HG03342 (cell line): ENCODE measurements around the gene RALGPS2.

Experiments used
- ATAC-seq: cut with Tn5 transposase; IDR thresholded peaks from one replicate; pipeline ENCODE4 v1.9.1; 2021; ENCODE audit warnings: mild to moderate bottlenecking, moderate library complexity; ENCODE audit not compliant: unreplicated experiment

Gene RALGPS2, protein sequence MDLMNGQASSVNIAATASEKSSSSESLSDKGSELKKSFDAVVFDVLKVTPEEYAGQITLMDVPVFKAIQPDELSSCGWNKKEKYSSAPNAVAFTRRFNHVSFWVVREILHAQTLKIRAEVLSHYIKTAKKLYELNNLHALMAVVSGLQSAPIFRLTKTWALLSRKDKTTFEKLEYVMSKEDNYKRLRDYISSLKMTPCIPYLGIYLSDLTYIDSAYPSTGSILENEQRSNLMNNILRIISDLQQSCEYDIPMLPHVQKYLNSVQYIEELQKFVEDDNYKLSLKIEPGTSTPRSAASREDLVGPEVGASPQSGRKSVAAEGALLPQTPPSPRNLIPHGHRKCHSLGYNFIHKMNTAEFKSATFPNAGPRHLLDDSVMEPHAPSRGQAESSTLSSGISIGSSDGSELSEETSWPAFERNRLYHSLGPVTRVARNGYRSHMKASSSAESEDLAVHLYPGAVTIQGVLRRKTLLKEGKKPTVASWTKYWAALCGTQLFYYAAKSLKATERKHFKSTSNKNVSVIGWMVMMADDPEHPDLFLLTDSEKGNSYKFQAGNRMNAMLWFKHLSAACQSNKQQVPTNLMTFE

DNA sequence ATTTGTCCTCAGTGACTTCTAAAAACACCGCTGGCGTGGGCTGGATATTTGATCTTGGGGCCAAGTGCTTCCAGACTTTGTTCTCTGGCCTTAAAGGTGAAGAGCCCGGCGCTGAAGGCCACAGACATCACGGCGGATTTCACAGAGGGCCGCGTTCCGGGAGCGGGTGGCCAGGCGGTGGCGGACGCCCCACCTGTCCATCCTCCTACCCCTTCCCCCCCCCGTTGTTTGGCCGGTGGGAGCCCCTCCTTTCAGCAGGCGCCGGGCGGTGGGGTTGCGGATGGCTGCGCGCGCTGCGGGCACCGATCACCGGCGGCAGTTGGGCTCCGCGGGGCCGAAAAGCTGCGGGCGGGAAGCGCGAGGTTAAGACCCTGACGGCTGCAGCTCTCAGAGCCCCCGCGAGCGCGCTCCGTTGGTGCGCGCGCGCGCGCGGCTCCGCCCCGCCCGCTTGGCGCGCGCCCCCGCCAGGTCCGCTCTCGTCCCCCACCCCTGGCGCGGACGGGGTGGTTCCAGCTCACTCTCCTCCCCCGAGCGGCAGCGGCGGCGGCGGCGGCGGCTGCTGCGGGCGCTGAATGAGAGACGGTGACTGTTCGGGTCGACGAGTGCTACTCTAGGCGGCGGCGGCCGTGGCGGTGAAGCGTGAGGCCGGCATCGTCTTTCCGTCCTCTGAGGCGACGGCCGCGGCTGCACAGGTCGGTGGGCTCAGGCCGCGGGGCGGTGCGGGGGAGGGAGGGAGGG lies at the start of gene RALGPS2:
TSS of gene RALGPS2 (plus strand) at position 517 of the 738 bp plus-strand sequence. CDS start 51,521 bp downstream, outside the sequence.
- peak; percentile 52 for ATAC-seq

DNA sequence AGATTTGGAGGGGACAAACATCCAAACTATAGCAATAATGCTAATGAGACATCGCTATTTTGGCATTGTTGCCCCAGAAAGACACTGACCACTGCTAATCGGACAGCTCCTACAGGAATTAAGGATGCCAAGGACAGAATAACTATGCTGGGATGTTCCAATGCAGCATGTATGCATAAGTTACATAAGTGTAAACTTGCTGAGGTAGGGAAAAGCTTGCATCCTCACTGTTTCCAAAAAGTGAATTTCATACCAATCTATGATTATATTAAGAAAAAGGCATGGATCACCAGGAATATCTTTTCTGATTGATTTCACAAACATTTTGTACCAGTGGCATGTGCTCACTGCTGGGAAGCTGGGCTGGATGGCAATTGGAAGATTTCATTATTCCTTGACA lies 45.8 kb upstream of the RALGPS2 start:
- ATAC-seq, result no peak

DNA sequence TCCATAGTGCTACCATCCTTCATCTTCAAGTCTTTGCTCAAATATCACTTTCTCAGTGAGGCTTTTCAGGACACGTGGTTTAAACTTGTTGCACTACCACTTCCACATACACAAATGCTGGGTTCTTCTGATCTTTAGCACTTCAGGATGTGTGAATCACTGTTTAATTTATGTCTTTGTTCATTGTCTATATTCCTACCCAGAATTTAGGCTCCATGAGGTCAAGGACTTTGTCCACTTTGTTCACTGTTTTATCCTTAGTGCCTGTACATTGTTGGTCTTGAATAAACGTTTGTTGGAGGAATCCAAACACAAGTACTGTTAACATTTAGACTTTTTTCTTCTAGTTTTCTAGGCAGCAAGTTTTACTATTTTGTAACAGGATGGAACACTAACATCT lies 42.6 kb upstream of the RALGPS2 start:
- ATAC-seq, result no peak

DNA sequence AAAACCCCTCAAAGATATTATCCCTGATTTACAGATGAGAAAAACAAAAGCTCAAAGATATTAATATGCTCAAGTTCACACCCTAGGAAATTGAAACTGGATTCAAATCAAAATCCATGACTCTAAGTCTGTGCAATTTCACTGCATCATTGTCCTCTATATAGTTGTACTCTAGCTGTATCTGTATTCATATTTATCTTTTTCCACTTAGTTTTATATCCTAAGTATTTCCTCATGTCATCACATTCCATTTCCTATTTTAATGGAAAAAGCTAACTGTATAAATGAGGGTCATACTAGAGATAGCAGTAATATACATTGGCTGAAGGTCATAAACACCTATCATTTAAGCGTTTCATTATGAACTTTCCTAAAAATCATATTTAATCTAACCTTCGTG lies 42.2 kb upstream of the RALGPS2 start:
- no peak for ATAC-seq

DNA sequence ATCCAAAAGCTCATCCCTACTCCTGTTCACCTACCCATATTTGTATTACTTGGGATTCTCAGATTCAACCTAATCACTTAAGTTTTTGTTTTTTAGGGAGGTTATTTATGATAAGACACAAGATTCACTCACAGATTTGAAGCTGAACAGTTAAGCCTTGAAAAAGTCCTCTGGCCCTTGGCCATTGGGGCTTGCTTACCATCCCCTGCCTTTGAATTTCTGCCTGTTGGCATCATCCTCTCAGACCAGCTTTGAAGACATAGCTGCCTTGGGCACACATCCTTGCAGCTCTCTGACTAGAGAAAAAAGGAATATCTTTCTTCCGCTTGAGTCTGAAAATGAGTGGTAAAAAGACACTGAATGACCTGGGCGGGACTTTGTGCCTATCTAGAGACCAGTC lies 41.8 kb upstream of the RALGPS2 start:
- no peak for ATAC-seq

DNA sequence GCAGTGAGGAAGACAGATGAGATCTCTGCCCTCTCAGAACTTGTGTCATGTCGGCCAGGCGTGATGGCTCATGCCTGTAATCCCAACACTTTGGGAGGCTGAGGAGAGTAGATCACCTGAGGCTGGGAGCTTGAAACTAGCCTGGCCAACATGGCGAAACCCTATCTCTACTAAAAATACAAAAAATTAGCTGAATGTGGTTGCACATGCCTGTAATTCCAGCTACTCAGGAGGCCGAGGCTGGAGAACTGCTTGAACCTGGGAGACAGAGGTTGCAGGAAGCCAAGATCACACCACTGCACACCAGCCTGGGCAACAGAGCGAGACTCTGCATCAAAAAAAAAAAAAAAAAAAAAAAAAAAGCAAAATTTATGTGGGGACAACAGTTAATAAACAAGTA lies 40.9 kb upstream of the RALGPS2 start:
- ATAC-seq, result peak; percentile 12

DNA sequence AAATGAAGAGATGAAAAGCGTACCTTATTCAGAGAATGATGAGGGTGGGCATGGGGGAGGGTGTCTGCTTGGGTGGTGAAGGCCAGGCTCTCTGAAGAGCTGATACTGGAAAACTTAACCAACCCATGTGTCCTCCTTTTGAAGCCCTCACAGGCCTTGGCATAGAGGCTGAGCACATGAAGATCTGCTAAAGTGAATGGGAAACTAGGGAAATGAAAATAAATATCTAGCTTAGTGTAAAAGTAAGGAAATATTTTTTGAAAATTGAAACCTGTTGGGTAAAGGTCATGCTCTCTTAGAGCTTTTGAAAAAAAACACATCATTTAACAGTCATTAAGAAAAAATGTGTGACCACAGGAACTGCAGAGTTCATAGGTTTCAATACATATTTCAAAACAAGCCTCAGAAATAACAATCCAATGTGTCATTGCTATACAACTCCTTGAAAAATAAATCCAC lies 40.5 kb upstream of the RALGPS2 start:
- peak; percentile 61 for ATAC-seq

DNA sequence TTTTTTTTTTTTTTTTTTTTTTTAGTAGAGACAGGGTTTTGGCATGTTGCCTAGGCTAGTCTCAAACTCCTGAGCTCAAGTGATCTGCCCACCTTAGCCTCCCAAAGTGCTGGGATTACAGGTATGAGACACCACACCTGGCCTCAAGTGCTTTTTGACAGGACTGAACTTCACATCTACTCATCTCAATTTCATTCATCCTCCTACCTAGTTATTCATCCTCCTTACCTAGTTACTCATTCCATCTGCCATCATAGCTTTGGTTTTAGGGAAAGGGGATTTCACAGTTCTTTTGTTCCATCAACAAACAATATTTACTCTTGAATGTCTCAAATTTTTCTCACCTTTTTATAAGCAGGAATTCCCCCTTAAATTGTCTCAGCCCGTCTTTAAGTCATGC lies 38.6 kb upstream of the RALGPS2 start:
- no peak for ATAC-seq

DNA sequence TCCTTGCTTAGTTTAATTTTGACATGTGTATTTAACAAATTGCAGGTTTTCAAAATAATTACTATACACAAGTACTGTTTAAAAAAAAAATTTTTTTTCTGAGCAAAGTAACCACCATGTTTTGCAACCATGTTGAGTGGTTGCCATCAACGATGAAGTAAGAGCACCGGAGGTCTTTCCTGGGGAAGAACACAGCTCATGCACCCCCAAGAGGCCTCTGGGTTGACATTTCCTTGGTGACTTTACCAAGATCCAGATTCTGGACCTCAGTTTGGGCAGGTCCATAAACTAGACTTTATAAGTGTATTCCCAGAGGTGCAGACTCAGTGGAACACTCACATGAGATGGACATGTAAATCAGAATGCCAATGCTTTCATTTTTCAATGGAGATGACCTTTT lies 36.8 kb upstream of the RALGPS2 start:
- ATAC-seq, result no peak

DNA sequence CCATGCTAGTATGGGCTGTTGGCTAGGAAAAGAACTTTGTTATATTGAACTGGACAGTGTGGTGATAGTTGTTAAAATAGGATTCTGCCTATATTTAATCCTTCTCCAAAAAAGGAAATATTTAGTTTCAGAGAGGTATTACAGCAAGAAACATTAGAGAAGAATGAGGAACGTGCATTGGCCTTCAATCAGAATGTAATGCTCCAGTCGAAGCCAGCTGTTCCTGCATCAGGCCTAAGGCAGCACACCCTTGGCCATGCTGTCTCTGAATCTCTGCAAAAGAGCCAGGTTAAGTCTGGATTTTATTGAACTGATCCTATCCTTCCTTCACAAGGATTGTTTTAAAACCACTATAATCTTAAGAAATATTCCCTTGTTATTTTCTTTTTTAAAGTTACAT lies 35.3 kb upstream of the RALGPS2 start:
- ATAC-seq, result no peak

DNA sequence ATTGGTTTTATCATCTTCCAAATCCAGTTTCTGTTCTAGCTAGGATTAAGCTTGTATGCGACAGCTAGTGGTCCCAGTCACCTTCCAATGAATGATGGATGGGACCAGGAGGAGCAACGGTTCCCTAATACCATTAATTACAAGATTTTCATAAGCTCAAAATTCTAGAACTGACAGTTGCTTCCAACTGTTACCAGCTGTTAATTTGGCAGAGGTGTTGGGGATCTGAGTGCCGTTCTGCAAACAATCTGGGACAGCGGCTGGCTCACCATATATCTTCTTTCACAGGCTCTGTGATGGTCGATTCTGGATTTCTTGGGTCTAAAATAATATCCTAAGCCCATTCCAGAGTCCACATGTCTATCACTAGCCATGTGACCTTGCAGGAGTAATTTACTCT lies 34.5 kb upstream of the RALGPS2 start:
- ATAC-seq, result no peak

DNA sequence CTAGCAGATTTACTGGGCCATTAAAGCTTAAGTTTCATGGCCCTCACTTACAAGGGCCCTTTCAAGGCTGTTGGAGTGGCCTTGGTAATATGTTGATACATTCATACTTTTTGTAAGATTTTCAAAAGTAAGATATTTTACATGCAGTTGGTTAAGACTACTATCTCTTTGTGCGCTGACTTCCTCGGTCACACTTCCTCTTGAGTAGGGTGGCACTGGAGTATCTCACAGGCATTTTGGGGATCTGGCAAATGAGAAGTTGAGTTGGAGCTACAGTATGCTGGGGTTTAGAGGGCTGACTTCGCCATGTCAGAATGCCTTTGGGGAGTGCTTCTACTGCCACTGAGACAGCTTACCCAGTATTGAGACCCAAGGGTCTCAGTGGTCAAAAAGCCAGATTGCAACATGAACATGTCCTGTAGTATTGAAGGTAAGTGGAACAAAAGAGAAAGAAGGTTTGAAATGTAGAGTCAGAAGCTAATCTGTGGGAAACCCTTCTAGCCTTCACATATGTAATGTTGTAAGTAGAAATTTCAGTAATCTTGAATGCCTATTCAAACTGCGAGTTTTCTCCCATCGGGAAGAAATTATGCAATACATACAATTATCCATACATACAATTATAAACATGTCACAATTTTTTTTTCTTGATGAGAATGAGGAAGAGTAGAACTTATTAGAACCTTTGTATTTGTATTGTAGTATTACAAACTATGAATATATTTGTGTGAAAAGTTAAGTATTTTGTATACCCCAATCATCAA lies 32.3 kb upstream of the RALGPS2 start:
- ATAC-seq, result no peak

DNA sequence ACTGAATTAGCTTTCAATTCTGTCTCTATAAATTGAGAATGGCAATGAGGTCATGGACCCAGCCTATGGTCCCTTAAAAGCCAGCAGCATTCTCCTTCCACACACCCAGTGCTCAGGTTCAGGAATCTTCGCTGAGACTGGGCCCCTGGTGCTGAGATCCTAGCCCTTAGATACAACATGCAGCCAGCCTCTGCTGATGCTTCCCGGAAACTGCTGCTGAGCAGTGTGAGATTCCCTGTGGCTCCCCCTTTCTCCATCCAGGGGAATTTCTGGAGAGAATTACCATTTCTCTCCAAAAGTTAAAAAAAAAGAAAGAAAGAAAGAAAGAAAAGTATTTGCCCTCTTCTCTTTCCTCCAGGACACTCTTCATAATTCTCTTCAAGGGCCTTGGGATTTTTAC lies 31.7 kb upstream of the RALGPS2 start:
- no peak for ATAC-seq

DNA sequence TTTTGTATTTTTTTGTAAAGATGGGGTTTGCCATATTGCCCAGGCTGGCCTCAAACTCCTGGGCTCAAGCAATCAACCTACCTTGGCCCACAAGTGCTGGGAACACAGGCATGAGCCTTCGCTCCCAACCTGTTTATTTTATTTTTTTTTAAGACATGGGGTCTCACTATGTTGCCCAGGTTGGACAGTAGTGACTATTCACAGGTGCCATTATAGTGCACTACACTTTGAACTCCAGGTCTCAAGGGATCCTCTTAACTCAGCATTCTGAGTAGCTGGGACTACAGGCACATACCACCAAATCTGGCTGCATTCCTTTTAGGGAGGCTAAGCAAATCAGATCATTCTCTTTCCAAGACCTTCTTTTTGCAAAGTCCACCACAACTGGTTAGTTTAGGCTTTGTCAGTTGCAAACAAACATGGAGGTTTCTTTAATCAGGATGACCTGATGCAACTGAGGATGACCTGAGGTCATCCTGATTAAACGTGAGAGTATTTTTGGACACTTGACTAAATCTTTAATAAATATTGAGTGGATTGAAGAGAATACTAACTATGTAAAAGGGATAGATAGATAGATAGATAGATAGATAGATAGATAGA lies 30.0 kb upstream of the RALGPS2 start:
- ATAC-seq, result no peak

DNA sequence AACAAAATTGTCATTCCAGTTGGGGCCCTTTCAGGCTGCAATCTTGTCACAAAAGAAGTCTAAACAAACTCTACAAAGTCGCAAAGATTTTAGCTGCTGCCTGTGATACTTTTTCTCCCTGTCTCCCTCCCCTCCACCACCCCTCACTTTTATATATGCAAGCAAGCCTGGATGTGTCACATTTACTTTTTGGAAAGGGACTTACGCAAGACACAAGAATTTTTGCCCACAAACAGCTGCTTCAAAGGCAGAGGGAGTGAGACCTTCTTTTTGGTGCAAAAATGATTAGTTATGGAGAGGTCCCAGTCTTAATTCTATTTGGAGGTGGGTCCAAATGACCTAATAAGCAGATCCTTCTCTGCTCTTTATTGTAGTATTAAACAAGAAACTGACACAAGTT lies 22.9 kb upstream of the RALGPS2 start:
- ATAC-seq, result no peak

DNA sequence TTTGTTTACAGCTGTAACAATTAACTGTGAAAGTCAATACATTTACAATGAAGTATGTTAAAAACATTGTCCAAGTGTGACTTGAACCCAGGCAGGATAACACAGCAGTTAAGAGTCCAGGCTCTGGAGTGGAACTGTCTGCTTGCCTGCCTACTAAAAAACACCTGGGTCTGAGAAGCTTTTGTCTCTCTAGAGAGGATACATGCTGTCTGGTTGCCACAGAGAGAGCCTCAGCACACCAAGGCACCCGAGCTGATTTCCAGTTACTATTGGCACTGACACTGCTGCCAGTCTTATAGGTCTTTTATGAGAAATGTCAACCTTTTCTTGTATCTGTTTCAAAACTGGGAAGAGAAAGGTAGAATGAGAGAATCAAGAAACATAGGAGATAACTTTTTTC lies 20.2 kb upstream of the RALGPS2 start:
- no peak for ATAC-seq

DNA sequence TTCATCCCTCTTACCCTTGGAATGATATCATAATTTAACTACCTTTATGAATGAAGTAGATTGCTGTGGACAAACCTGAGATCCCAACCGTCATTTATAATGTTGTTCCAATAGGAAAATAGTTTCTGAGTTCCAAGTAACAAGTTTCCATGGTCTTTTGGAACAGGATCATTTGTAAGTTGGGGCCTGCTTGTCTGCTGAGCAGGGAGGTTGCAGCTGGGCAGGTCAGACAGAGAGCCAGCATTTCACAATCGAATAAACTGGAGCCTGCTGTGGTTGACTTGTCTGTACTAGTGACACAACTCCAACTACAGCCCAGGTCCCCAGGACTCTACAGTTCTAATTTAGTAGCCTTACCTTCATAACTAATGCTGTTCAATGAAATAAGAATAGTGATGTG lies 18.6 kb upstream of the RALGPS2 start:
- ATAC-seq, result no peak

DNA sequence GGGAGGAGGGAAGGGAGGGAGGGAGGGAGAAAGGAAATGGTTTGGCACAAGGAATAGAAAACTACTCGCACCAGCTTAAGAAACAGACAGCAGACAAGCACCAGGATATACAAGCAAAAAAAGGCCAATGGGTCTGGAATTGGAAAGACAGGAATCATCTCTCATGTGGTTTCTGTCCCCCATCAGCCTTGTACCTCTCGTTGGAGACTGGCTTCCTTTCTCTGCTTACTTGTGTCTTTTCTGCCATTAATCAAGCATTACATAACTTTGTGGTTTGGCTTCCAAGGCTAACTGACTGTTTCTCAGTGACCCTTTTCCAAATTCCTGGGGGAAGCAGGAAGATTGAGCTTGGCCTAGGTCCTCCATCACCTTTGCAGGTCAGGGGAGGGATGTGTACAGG lies 11.8 kb upstream of the RALGPS2 start:
- ATAC-seq, result no peak

DNA sequence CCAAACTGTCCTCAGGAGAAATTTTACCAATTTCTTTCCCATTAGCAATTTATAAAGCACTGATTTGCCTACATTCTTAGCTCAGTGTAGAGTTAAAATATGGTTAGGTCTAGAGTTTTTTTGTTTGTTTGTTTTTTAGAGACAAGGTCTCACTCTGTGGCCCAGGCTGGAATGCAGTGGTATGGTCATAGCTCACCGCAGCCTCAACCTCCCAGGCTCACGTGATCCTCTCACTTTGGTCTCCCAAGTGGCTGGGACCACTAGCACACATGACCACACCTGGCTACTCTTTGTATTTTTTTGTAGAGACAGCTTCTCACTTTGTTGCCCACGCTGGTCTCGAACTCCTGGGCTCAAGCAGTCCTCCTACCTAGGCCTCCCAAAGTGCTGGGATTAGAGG lies 10.6 kb upstream of the RALGPS2 start:
- ATAC-seq, result no peak

DNA sequence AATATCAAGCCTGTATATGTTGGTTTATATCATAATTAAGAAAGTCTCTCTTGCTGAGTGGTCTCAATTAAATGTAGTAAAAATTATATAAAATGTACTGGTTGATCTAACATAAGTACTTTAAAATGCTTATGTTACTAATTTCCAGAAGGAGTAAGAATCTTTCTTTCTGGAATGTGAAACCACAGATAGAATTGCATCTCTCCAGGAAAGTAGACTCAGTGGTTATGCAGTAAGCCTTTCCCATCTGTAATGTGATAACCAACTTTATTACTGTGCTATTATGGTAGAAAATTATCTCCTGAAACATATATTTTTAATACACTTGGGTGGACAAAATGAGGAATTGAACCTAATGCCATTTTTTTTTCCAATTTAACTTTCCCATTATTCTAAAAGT lies 8.9 kb upstream of the RALGPS2 start:
- ATAC-seq, result no peak

DNA sequence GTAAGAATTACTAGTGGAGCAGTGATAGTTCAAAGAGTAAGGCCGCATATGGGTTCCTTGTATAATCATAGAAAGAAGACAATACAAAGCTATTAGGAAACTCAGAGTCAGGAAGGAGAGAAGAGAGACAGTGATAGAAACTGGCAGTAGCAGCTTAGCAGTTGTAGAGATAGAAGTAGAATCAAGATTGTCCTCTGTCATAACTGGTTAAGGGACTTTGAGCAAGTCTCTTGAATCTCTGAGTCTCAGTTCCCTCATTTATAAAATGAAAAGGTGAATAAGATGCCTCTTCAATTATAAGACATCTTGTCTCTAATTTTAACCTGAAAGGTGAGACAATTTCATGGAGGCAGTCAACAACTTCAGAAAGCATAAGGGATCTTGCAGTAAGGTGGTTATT lies 6.5 kb upstream of the RALGPS2 start:
- ATAC-seq, result no peak
